Testis (tissue), 2 donors: Measurements from ENCODE around the gene ADH7.

Source experiments
- CTCF ChIP-seq, 3 experiments: fragments of 450-650 bp in 2 of 3; fragments of 200-600 bp in 1 of 3; sonication (generic) in 1 of 3; IDR thresholded peaks; one replicate each; pipeline ENCODE4 v1.5.1; 2016 to 2019; ENCODE audit warnings: antibody characterized with exemption in 3 of 3, mild to moderate bottlenecking in 2 of 3, moderate library complexity in 1 of 3
- POLR2A ChIP-seq: fragments of 450-650 bp; IDR thresholded peaks from one replicate; pipeline ENCODE4 v1.6.1; 2017; ENCODE audit warnings: antibody characterized with exemption, mild to moderate bottlenecking, moderate library complexity

- TF ChIP-seq CTCF (IDR thresholded peaks at IDR 0.05) (no peak), POLR2A (no peak)
Measured at GRCh38 chr4:99436462-99436861, 1.3 kb upstream of the ADH7 start.
